ENCODE data around the gene CDK14.

DNA sequence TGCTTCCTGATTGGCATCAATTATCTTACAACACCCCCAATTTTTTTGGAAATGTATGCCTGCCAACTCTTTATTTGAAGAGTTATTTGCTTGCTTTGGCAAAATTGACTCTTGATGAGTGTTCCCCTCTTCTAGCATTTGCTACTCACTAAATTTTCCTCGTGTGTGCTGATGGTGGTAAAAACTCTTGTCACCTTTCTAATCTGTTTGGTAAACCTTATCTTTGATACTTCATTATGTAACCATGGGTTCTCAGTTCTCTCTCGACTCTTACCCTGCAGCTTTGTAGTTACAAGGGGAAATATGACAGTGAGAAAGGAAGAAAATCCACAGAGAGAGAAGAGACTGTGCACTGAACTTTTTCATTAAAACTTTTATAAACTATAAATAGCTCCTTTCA lies 102.5 kb downstream of the CDK14 start:
- TF ChIP-seq POLR2AphosphoS5 (IDR thresholded peaks at IDR 0.05; ENCODE audit: borderline replicate concordance, low read depth, low read length), result no peak
- TF ChIP-seq EZH2 (IDR thresholded peaks at IDR 0.05), result no peak
- no peak for TF ChIP-seq FOXP2 (optimal IDR thresholded peaks at IDR 0.05; ENCODE audit: control extremely low read depth, extremely low read length, insufficient read depth)

All from SK-N-MC (cell line).